ENCODE results near the gene HIRIP3.

The HIRIP3 gene

GRCh38 chr16:29975811-29976511 lies 19.5 kb downstream of the HIRIP3 start:
- DNase-seq, result no peak
- Histone ChIP-seq H3K4me3 (ENCODE audit: low read depth, low read length) (no peak overlapping the region), H3K27ac (no peak overlapping the region), H3K27me3 (ENCODE audit: insufficient read depth, low read depth, severe bottlenecking) (no peaks in the 10 kb centered on the region), H3K9me3 (ENCODE audit: severe bottlenecking) (peaks cover 7% of the 10 kb centered on the region), H3K36me3 (peaks cover 58% of the 10 kb centered on the region)
- no peak for TF ChIP-seq CTCF (IDR thresholded peaks at IDR 0.05; ENCODE audit: low read depth, low read length)

DNA sequence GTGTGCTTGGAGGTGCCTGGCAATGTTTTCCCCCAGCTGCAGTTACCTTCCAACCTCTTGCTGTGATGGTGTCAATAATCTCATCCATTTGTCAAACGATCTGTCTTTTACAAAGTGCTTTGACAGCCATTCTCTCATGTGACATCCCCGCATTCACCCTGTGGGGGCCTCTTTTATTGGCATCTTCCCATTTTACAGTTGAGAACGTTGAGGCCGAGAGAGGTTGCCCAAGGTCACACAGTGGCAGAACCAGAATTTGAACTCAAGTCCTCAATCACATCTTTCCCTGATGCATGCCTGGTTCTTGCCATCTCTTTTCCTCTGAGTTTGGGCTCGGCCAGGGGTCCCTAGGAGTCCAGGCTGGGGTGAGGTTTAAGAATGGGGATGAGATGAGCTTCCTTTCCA lies 20.3 kb downstream of the HIRIP3 start:
- Histone ChIP-seq H3K9me3 (ENCODE audit: severe bottlenecking) (peaks cover 7% of the 10 kb centered on the region), H3K27me3 (ENCODE audit: insufficient read depth, low read depth, severe bottlenecking) (no peaks in the 10 kb centered on the region), H3K36me3 (peaks cover 50% of the 10 kb centered on the region), H3K4me3 (ENCODE audit: low read depth, low read length) (peak overlapping the region; percentile 91), H3K27ac (peak overlapping the region; percentile 74; the same call in 1 of the 2 replicates)
- no peak for DNase-seq
- TF ChIP-seq CTCF (IDR thresholded peaks at IDR 0.05; ENCODE audit: low read depth, low read length), result no peak

GRCh38 chr16:29974291-29975133 lies 20.9 kb downstream of the HIRIP3 start:
- Histone ChIP-seq H3K27me3 (ENCODE audit: insufficient read depth, low read depth, severe bottlenecking) (no peaks in the 10 kb centered on the region), H3K36me3 (peaks cover 43% of the 10 kb centered on the region), H3K9me3 (ENCODE audit: severe bottlenecking) (peaks cover 7% of the 10 kb centered on the region), H3K4me3 (ENCODE audit: low read depth, low read length) (peak overlapping the region; percentile 91), H3K27ac (peak overlapping the region; percentile 74)
- TF ChIP-seq CTCF (IDR thresholded peaks at IDR 0.05; ENCODE audit: low read depth, low read length), result no peak
- DNase-seq, result no peak

DNA sequence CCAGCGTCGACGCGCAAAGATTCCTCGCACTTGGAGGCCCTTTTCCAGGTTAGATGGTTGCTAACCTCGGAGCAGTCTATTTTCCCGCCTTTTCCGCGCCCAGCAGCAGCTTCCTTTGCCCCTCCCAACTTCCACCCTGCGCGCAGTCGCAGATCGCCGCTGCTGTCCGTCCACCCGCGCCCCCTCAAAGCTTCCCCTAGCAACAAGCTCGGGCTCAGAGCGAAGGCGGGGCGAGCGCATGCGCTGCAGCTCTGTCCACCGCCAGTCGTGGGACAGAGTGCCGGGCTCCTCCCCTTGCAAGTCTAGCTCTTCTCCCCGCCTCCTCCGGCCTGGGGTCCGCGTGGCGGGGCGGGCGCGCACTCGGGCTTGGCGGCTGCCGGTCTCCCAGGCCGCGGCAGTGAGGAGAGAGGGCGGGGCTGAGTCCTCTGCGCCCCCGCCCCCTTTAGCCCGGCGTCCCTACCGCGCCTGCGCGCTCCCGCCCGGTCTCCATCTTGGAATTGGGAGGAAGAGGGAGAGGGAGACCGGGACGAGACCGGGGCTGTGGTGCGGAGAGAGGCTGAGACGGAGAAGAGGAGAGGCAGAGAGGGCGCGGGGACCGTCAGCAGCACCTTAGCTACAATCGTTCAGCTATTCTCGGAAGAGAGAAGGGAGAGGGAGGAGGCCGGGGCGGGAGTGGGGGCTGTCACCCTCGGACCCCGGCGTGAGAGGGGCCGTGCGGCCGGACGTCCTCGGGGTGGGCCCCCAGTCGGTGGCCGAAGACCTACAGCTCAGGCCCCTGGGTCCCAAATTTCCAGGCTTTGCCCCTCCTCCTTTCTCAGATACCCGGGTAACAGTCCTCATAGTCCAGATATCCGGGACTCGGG lies 21.8 kb downstream of the HIRIP3 start, which contains the start of gene TAOK2:
Gene TAOK2 (plus strand): TSS at position 485 of the 863 bp plus-strand sequence. CDS start 3,905 bp downstream, outside the sequence.
- H3K27me3 ChIP-seq (ENCODE audit: insufficient read depth, low read depth, severe bottlenecking), result no peaks in the 10 kb centered on the region
- peak within 1 kb of the TSS; percentile 91 for H3K4me3 ChIP-seq (ENCODE audit: low read depth, low read length)
- peak within 1 kb of the TSS; percentile 74 for H3K27ac ChIP-seq
- H3K36me3 ChIP-seq, result peaks cover 37% of the 10 kb centered on the region
- DNase-seq, result peak; percentile 99
- no peak for TF ChIP-seq CTCF (IDR thresholded peaks at IDR 0.05; ENCODE audit: low read depth, low read length)
- peaks cover 7% of the 10 kb centered on the region for H3K9me3 ChIP-seq (ENCODE audit: severe bottlenecking)

GRCh38 chr16:29972992-29973383 lies 22.4 kb downstream of the HIRIP3 start:
- H3K27ac ChIP-seq, result peak overlapping the region; percentile 61; the same call in 1 of the 2 replicates
- H3K4me3 ChIP-seq (ENCODE audit: low read depth, low read length), result no peak overlapping the region
- H3K36me3 ChIP-seq, result peaks cover 37% of the 10 kb centered on the region

More at GRCh38 chr16:29972992-29973383, 22.4 kb downstream of the HIRIP3 start:
- no peak for TF ChIP-seq CTCF (IDR thresholded peaks at IDR 0.05; ENCODE audit: low read depth, low read length)
- Histone ChIP-seq H3K27me3 (ENCODE audit: insufficient read depth, low read depth, severe bottlenecking) (no peaks in the 10 kb centered on the region), H3K9me3 (ENCODE audit: severe bottlenecking) (peaks cover 7% of the 10 kb centered on the region)
- DNase-seq, result no peak
